Loucy (cell line): Measurements from ENCODE around the gene NQO2.
"Not testable (repeated sequence)": the region's sequence is repeated elsewhere in the genome, so short reads cannot be mapped to it uniquely, and the experiment has no call there.

Experiments
- CTCF ChIP-seq: fragments of 200-600 bp; sonication (generic); conservative IDR thresholded peaks from 2 replicates; pipeline ENCODE4 v1.5.1; 2014; ENCODE audit warnings: mild to moderate bottlenecking, antibody characterized with exemption, low read length
- EZH2phosphoT487 ChIP-seq: fragments of 200-600 bp; IDR thresholded peaks from 2 replicates; pipeline ENCODE4 v1.6.1; 2018; ENCODE audit warnings: antibody characterized with exemption, mild to moderate bottlenecking, moderate library complexity, borderline replicate concordance

- TF ChIP-seq EZH2phosphoT487, CTCF: not testable (repeated sequence)
Observed at GRCh38 chr6:3028156-3028555, 28.5 kb downstream of the NQO2 start.
